PC-9 (cell line): Measurements from ENCODE around the gene VTA1. TPM values are rescaled to one million over a fixed set of nuclear protein-coding genes. Genes with fewer than 3 reads are reported as not detected.

Source experiments
- BruUV-seq: library from RNA; stranded (reverse); fragments of 400-500 nt; replicated peaks from 2 replicates; lab custom pipeline; 2021; lab: Mats Ljungman, UMichigan
- CTCF ChIA-PET: fragments of 300-600 bp; sonication (Branson Sonifier 250); formaldehyde crosslinking; loops from one replicate; lab custom pipeline; 2022; ENCODE audit warnings: antibody characterized with exemption; lab: Charles Lee
- POLR2A ChIA-PET: fragments of 300-600 bp; sonication (Branson Sonifier 250); formaldehyde crosslinking; loops from one replicate; lab custom pipeline; 2022; ENCODE audit warnings: antibody characterized with exemption; ENCODE audit not compliant: unreplicated experiment; lab: Charles Lee
- DNase-seq, 2 experiments: peaks; one replicate each; pipeline versions ENCODE4 v3.0.0 to v3.0.0-alpha.2; 2015 to 2022; ENCODE audit warnings: mixed read lengths in 1 of 2
- H2AFZ ChIP-seq: fragments of 200-600 bp; sonication (generic); 2 replicates; pipeline ENCODE4 v1.8.1; 2017; ENCODE audit warnings: antibody characterized with exemption
- H3F3A ChIP-seq: fragments of 200-600 bp; sonication (generic); 2 replicates; pipeline ENCODE4 v1.8.1; 2017; ENCODE audit warnings: antibody characterized with exemption, mild to moderate bottlenecking, low read depth; ENCODE audit not compliant: insufficient read depth
- H3K27ac ChIP-seq: fragments of 200-600 bp; sonication (generic); 2 replicates; pipeline ENCODE4 v1.6.1; 2016; ENCODE audit warnings: mixed run types
- H3K27me3 ChIP-seq: fragments of 200-600 bp; sonication (generic); 2 replicates; pipeline ENCODE4 v1.6.1; 2016; ENCODE audit warnings: low read depth, mixed run types; ENCODE audit not compliant: insufficient read depth
- H3K36me3 ChIP-seq: fragments of 200-600 bp; sonication (generic); 2 replicates; pipeline ENCODE4 v1.6.1; 2016; ENCODE audit warnings: low read depth, mixed run types
- H3K4me1 ChIP-seq: fragments of 200-600 bp; sonication (generic); replicated peaks from 2 replicates; pipeline ENCODE4 v1.6.1; 2016; ENCODE audit warnings: mixed run types; ENCODE audit not compliant: insufficient read depth
- H3K4me2 ChIP-seq: fragments of 200-600 bp; sonication (generic); 2 replicates; pipeline ENCODE4 v1.6.1; 2017; ENCODE audit warnings: mixed run types
- H3K4me3 ChIP-seq: fragments of 200-600 bp; sonication (generic); 2 replicates; pipeline ENCODE4 v1.6.1; 2016; ENCODE audit warnings: mixed run types
- H3K79me2 ChIP-seq: fragments of 200-600 bp; sonication (generic); 2 replicates; pipeline ENCODE4 v1.6.1; 2017; ENCODE audit warnings: low read depth, mixed run types
- H3K9me2 ChIP-seq: fragments of 200-600 bp; sonication (generic); 2 replicates; pipeline ENCODE4 v1.8.1; 2017; ENCODE audit warnings: mild to moderate bottlenecking; ENCODE audit not compliant: insufficient read depth
- H3K9me3 ChIP-seq: fragments of 200-600 bp; sonication (generic); 2 replicates; pipeline ENCODE4 v1.8.1; 2016; ENCODE audit warnings: low read depth; ENCODE audit not compliant: insufficient read depth
- H4K20me1 ChIP-seq: fragments of 200-600 bp; sonication (generic); 2 replicates; pipeline ENCODE4 v1.8.1; 2017; ENCODE audit not compliant: insufficient read depth
- EZH2 ChIP-seq: fragments of 200-600 bp; sonication (generic); IDR thresholded peaks from 2 replicates; pipeline ENCODE4 v1.8.0; 2017; ENCODE audit warnings: antibody characterized with exemption, low read depth
- intact Hi-C: fragments of 100-400 bp; cut with micrococcal nuclease; formaldehyde crosslinking; loops from one replicate; pipeline ENCODE4 v1.10.0; 2022; ENCODE audit not compliant: unreplicated experiment
- total RNA-seq: library from RNA; stranded (reverse); gene quantifications from 2 replicates; pipeline ENCODE4 v1.2.3, GENCODE V29; 2021
- TF ChIP-seq, protein P1 (sequence below): fragments of 200-600 bp; sonication (generic); conservative IDR thresholded peaks from 2 replicates; pipeline ENCODE4 v1.6.1; 2017; ENCODE audit warnings: mixed run types, antibody characterized with exemption, mild to moderate bottlenecking, moderate library complexity

VTA1 gene
- total RNA-seq, 1 experiment from 2014 or later, result 52.0 TPM

DNA sequence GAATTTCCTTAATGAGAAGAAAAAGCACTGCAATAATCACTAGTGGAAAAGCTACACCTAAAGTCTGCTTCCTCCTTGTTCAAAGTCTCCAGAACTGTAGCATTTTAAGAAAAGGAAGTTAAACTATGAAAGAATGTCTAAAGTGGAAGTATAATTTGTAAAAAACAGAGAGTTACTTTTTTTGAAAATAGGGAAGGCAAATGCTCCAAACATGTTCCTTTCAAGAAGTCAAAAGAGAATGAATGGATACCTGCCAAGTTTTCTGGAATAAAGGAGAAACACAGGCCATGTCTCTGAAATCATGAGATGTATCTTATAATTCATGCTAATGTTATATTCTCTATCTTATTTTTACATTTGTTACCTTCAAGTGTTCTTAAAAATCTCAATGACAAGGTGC, 94.0 kb downstream of the VTA1 start:
- POLR2A ChIA-PET, result no interaction called here
- TF ChIP-seq EZH2, result no peak
- TF ChIP-seq, protein P1, sequence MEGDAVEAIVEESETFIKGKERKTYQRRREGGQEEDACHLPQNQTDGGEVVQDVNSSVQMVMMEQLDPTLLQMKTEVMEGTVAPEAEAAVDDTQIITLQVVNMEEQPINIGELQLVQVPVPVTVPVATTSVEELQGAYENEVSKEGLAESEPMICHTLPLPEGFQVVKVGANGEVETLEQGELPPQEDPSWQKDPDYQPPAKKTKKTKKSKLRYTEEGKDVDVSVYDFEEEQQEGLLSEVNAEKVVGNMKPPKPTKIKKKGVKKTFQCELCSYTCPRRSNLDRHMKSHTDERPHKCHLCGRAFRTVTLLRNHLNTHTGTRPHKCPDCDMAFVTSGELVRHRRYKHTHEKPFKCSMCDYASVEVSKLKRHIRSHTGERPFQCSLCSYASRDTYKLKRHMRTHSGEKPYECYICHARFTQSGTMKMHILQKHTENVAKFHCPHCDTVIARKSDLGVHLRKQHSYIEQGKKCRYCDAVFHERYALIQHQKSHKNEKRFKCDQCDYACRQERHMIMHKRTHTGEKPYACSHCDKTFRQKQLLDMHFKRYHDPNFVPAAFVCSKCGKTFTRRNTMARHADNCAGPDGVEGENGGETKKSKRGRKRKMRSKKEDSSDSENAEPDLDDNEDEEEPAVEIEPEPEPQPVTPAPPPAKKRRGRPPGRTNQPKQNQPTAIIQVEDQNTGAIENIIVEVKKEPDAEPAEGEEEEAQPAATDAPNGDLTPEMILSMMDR, result no peak

DNA sequence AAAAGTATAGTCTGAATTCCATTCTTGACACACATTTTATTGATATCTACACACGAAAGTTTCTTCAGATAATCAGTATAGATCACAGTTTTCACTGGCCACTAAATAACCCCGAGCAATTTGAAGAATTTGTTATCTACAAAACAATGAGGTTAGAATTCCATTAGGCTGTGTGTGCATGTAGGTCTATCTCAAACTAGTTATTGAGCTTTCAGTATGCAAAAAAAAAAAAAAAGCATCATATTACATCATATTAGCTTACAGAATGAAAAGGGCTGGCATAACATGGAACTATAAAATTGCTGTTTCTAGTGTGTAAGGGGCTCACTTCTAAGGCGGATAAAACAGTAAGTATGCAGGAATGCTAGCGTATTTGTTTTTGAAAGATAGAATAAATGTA, 95.2 kb downstream of the VTA1 start:
- no peaks in the 10 kb centered on the region for H3K4me1 ChIP-seq
- no peaks in the 10 kb centered on the region for H3K36me3 ChIP-seq
- no peaks in the 10 kb centered on the region; the same call in 1 of the 2 replicates for H3K9me2 ChIP-seq
- no peaks in the 10 kb centered on the region for H3F3A ChIP-seq
- no peak overlapping the region for H3K4me2 ChIP-seq
- H3K27me3 ChIP-seq, result no peaks in the 10 kb centered on the region
- intact Hi-C loops, result loop anchor here (1.0 kb wide), 1 partner anchor 130 kb away; no protein-coding TSS in a partner anchor
- CTCF ChIA-PET, result interaction anchor here (0.6 kb wide), 1 partner anchor 131 kb away, joined by 5 read pairs; no protein-coding TSS in a partner anchor
- H4K20me1 ChIP-seq, result no peaks in the 10 kb centered on the region
- H3K79me2 ChIP-seq, result no peaks in the 10 kb centered on the region
- BruUV-seq, result no TSS peak
- POLR2A ChIA-PET, result interaction anchor here (0.5 kb wide), 2 partner anchors 38 to 1691 kb away, joined by 3 to 6 read pairs; no protein-coding TSS in a partner anchor
- no peak overlapping the region for H2AFZ ChIP-seq
- TF ChIP-seq, protein P1, result no peak
- TF ChIP-seq EZH2, result no peak
- DNase-seq, result peak in 1 of 2 experiments; percentile 58
- H3K9me3 ChIP-seq, result no peaks in the 10 kb centered on the region
- no peak overlapping the region for H3K27ac ChIP-seq
- no peak overlapping the region for H3K4me3 ChIP-seq

More for the DNA sequence above, 94.0 kb downstream of the VTA1 start:
- Histone ChIP-seq H3K27me3 (no peaks in the 10 kb centered on the region), H2AFZ (no peak overlapping the region), H3K9me2 (no peaks in the 10 kb centered on the region; the same call in 1 of the 2 replicates), H3K9me3 (no peaks in the 10 kb centered on the region), H3K27ac (no peak overlapping the region), H3K4me1 (no peaks in the 10 kb centered on the region), H3K4me3 (no peak overlapping the region), H3K79me2 (no peaks in the 10 kb centered on the region), H3K36me3 (no peaks in the 10 kb centered on the region), H4K20me1 (no peaks in the 10 kb centered on the region), H3K4me2 (no peak overlapping the region), H3F3A (no peaks in the 10 kb centered on the region)
- no TSS peak for BruUV-seq
- intact Hi-C loops, result no loop called here
- CTCF ChIA-PET, result no interaction called here
- DNase-seq, result no peak

DNA sequence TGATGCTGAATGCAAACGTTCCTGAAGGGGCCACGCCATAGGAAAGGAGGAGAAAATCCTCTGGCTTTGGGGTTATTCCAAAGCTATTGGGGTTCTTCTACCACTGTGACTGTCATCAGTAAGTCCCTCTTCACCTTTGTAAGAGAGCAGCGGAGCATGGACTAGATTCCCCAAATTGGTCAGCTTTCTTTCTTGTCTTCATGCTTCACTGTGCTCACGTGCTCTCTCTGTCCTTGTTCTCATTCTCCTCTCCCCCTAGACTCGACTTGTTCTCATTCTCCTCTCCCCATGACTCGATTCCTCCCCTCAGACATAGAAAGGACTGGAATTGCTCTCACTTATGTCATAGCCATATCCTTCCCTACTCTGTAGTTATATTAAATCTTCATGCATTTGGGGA, 99.9 kb downstream of the VTA1 start:
- POLR2A ChIA-PET, result no interaction called here
- no TSS peak for BruUV-seq

More for the DNA sequence above, 99.9 kb downstream of the VTA1 start:
- no peak overlapping the region for H3K4me3 ChIP-seq
- no peaks in the 10 kb centered on the region for H3K9me2 ChIP-seq
- H3K36me3 ChIP-seq, result no peaks in the 10 kb centered on the region
- no peak for TF ChIP-seq EZH2
- TF ChIP-seq, protein P1, result no peak
- intact Hi-C loops, result no loop called here
- CTCF ChIA-PET, result no interaction called here
- H3F3A ChIP-seq, result no peaks in the 10 kb centered on the region
- no peaks in the 10 kb centered on the region for H3K27me3 ChIP-seq
- no peak overlapping the region for H2AFZ ChIP-seq
- no peak overlapping the region for H3K27ac ChIP-seq
- no peaks in the 10 kb centered on the region for H4K20me1 ChIP-seq
- H3K4me1 ChIP-seq, result no peaks in the 10 kb centered on the region
- no peak for DNase-seq
- no peaks in the 10 kb centered on the region for H3K9me3 ChIP-seq
- H3K4me2 ChIP-seq, result no peak overlapping the region
- H3K79me2 ChIP-seq, result no peaks in the 10 kb centered on the region
